SIG-M5 treated with dmso at 0.1 percent for 504 hours (cell line): ENCODE data around the gene ZKSCAN5.
"Not testable (repeated sequence)": the region's sequence is repeated elsewhere in the genome, so short reads cannot be mapped to it uniquely, and the experiment has no call there.

ENCODE experiments used
- DNase-seq: peaks from one replicate; lab custom pipeline; 2025; ENCODE audit not compliant: unreplicated experiment; lab: John Stamatoyannopoulos, UW

Gene ZKSCAN5

GRCh38 chr7:99580778-99581332 lies 76.4 kb downstream of the ZKSCAN5 start:
- not testable (repeated sequence) for DNase-seq
